KOPT-K1 (cell line): ENCODE data around the gene P3H2.
A peak's percentile ranks its signal among the peaks of the same experiment; 100 is the strongest.
"Not testable (repeated sequence)": the region's sequence is repeated elsewhere in the genome, so short reads cannot be mapped to it uniquely, and the experiment has no call there.

ENCODE experiments used
- H3K27ac ChIP-seq: fragments of 200-600 bp; sonication (generic); 2 replicates; pipeline ENCODE4 v1.5.1; 2016; ENCODE audit warnings: antibody characterized with exemption, mild to moderate bottlenecking, low read depth, low read length; ENCODE audit not compliant: poor library complexity, severe bottlenecking
- H3K36me3 ChIP-seq: fragments of 200-600 bp; sonication (generic); 2 replicates; pipeline ENCODE4 v1.5.1; 2017; ENCODE audit warnings: antibody characterized with exemption, mild to moderate bottlenecking, low read length, moderate library complexity; ENCODE audit not compliant: insufficient read depth
- H3K9me3 ChIP-seq: fragments of 200-600 bp; sonication (generic); 2 replicates; pipeline ENCODE4 v1.5.1; 2017; ENCODE audit warnings: antibody characterized with exemption, low read length, mild to moderate bottlenecking; ENCODE audit not compliant: insufficient read depth, poor library complexity, severe bottlenecking

Gene P3H2, protein sequence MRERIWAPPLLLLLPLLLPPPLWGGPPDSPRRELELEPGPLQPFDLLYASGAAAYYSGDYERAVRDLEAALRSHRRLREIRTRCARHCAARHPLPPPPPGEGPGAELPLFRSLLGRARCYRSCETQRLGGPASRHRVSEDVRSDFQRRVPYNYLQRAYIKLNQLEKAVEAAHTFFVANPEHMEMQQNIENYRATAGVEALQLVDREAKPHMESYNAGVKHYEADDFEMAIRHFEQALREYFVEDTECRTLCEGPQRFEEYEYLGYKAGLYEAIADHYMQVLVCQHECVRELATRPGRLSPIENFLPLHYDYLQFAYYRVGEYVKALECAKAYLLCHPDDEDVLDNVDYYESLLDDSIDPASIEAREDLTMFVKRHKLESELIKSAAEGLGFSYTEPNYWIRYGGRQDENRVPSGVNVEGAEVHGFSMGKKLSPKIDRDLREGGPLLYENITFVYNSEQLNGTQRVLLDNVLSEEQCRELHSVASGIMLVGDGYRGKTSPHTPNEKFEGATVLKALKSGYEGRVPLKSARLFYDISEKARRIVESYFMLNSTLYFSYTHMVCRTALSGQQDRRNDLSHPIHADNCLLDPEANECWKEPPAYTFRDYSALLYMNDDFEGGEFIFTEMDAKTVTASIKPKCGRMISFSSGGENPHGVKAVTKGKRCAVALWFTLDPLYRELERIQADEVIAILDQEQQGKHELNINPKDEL

DNA sequence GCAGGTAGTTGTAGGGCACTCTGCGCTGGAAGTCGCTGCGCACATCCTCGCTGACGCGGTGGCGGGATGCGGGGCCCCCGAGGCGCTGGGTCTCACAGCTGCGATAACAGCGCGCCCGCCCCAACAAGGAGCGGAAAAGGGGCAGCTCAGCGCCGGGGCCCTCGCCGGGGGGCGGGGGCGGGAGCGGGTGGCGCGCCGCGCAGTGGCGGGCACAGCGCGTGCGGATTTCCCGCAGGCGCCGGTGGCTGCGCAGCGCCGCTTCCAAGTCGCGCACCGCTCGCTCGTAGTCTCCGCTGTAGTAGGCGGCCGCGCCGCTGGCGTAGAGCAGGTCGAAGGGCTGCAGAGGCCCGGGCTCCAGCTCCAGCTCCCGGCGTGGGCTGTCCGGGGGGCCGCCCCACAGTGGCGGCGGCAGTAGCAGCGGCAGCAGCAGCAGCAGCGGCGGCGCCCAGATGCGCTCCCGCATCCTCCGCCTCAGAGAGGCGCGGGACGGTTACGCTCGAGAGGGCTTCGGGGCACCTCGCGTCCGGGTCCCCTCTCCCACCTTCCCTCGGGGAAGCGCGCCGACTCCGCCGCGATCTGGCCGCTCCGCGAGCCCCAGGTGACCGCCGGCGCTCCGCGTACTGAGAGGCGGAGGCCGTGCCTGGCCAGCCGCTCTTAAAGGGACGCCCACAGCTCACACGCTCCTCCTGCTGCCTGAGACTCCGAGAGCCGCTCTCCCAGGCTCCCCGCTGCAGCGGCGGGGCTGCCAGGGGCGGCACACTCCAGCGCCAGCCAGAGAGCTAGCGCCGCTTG is at the start of gene P3H2:
Gene P3H2, minus strand, starts transcription at position 629 of the 792 bp plus-strand sequence. Its CDS starts 166 bp downstream, at position 463.
- H3K36me3 ChIP-seq, result no peaks in the 10 kb centered on the region
- H3K9me3 ChIP-seq, result no peaks in the 10 kb centered on the region
- H3K27ac ChIP-seq, result no peak within 1 kb of the TSS

DNA sequence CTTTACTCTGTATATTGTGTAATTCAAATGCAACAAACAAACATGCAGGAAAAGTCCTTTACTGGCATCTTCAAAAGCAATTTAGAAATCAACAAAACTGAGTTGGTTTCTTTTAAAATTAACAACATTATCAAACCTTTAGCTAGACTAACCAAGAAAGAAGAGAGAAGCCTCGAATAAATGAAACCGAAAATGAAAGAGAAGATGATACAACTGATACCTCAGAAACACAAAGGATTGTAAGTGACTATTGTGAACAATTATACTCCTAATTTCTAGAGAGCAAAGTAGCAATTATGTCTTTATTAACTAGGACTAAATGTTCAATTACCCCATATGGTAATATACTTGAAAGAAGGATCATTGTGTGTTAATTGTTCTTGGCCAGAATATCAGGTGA is 49.2 kb upstream of the P3H2 start:
- no peaks in the 10 kb centered on the region for H3K9me3 ChIP-seq
- H3K27ac ChIP-seq, result peak overlapping the region; percentile 27
- no peaks in the 10 kb centered on the region for H3K36me3 ChIP-seq

DNA sequence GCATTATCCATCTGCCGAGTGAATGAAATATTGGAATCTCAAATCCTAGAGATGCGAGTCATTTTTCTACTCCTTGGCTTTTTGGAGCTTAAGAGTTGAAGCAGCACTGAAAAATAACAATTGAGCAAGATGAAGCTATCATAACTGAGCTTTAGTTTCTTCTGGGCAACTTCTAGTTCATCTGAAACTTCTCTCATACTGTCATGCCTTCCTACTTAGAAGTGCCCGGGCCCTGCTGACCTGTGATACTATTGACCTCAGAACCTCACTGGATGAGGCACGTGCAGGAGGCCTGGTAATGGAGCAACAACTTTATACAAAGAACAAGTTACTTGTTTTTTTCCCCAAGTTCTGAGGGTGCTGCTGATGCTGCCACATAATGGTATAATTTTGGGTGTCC is 48.5 kb upstream of the P3H2 start:
- Histone ChIP-seq H3K27ac (peak overlapping the region; percentile 27), H3K36me3 (no peaks in the 10 kb centered on the region), H3K9me3 (no peaks in the 10 kb centered on the region)

DNA sequence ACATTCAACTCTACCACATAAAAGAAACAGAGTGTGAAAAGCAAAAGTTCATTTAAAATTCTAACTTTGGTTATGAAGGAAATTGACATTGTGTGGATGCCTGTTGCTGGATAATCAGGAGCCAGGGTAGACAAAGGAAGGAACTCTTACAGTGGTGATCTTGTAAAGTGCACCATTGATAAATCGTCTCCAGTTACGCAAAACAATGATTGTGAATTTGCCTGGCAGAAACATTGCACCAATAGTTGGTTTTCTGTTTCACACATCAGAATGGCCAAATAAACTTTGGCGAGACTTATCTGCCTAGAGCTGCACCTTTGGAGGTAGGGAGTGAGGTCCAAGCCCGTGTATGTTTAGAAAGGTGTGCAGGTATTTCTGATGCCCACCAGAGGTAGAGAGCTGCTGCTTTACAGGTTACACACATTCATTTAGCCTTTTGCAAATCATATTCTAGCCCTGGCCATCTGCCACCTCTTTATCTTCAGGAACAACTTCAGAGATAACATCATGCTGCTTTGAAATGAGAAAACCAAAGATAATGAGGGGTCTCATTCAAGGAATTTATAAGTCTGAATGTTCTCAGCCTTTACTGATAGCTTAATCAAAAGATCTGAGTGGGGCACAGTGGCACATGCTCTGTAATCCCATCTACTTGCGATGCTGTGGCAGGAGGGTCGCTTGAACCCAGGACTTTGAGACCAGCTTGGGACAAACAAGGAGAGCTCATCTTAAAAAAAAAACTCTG is 47.4 kb upstream of the P3H2 start:
- Histone ChIP-seq H3K27ac (no peak overlapping the region), H3K9me3 (no peaks in the 10 kb centered on the region), H3K36me3 (no peaks in the 10 kb centered on the region)

DNA sequence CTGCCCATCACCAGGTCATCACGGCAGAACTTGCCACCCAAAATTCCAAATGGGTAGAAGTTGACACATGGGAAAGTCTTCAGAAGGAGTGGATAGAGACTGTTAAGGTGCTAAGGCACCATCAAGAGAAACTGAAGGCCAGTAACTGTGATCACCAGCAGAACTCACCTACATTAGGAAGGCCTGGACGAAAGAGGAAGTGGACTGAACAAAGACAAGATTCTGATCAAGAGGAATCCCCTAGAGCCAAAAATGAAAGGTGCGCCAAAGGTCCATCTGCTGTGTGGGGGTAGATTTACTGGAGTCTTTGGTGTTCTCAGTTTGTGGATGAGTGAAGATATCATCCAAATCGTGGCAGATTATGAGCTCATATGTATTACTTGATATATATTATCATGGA is 46.3 kb upstream of the P3H2 start:
- H3K36me3 ChIP-seq, result no peaks in the 10 kb centered on the region
- no peak overlapping the region for H3K27ac ChIP-seq
- no peaks in the 10 kb centered on the region for H3K9me3 ChIP-seq

DNA sequence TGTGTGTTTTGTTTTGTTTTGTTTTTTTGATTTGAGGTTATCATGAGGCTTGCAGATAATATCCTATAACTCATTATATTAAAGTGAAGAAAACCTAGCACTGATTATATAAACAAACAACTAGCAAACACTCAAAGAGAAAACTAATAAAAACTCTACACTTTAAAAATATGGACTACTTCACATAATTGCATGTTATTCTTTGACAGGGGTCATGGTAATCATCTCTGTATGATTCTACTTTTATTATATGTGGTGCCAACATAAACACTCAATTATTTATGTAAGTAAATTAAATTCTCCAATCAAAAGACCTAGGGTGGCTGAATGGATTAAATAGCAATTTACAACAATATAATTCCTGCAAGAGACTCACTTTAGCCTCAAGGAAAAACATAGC is 44.6 kb upstream of the P3H2 start:
- no peaks in the 10 kb centered on the region for H3K36me3 ChIP-seq
- H3K9me3 ChIP-seq, result no peaks in the 10 kb centered on the region
- no peak overlapping the region for H3K27ac ChIP-seq

DNA sequence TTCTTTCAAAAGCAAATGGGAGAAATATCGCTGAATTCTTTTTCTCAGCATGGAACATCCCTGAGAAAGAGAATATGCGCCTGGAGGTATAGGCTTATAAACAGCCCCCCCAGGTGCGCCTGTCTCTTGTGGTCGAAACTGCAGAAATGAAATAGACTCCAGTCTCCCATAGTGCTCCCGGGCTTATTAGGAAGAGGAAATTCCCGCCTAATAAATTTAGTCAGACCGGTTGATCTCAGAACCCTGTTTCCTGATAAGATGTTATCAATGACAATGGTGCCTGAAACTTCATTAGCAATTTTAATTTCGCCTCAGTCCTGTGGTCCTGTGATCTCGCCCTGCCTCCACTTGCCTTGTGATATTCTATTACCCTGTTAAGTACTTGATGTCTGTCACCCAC is 41.3 kb upstream of the P3H2 start:
- H3K36me3 ChIP-seq, H3K27ac ChIP-seq, H3K9me3 ChIP-seq: not testable (repeated sequence)

DNA sequence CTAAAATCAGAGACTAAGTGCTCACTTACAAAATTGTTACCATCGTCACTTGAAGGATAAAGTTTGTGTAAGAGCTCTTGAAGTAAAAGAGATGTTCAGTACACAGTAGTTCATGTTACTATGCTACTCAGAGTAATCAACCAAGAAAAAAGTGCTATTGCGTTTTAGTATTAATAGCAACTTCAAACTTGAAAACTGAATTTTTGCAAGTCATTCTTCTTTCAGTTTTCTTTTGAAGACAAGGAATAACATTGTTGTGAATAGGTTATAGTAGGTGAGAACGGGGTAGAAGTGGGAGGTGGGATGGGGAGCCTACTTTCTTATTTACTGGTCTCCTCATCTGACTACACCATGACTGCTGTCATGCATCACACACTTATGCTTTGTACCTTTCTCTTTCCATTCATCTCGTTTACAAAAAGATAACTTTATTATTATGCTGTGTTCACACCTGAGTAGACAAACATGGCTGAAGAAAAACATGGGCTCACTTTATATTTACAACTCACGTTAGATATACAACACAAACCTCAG is 39.3 kb upstream of the P3H2 start:
- no peak overlapping the region for H3K27ac ChIP-seq
- H3K9me3 ChIP-seq, result peaks cover 5% of the 10 kb centered on the region
- no peaks in the 10 kb centered on the region for H3K36me3 ChIP-seq

DNA sequence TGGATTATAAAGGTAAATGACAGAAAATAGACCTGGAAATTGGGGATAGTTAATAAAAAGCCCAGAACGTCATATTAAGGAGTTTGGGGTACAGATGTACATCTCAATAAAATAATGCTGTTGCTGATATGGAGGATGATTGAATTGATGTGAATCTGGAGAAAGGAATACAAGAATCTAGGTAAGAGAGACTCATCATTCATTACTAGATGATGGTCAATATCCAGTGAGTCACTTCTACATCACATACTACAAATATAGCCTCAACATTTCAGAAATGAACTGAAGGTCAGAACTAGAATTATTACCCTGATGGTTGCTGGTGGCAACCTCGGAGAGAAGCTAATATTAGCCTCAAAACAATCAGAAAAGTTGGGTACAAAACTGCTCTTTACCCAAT is 37.6 kb upstream of the P3H2 start:
- Histone ChIP-seq H3K9me3 (peaks cover 5% of the 10 kb centered on the region), H3K36me3 (no peaks in the 10 kb centered on the region), H3K27ac (no peak overlapping the region)

DNA sequence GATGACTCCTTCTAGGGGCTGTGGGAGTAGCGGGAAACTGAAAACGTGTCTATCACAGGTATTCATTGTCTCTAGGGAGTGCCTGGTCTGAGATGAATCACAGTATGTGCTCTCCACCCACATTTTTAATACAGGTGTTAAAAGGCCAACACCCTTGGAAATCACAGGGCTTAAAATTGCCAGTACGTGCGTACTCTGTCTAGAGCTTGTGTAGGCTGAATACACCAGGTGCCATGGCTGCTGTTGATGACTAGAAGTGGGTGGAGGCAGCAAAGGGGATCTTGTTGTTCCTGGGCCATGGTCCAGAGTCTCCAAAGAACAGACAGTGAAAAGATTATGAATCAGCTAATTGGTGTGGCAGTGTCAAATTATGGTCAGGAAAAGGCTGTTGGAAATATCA is 35.1 kb upstream of the P3H2 start:
- Histone ChIP-seq H3K27ac (no peak overlapping the region), H3K9me3 (peaks cover 5% of the 10 kb centered on the region), H3K36me3 (no peaks in the 10 kb centered on the region)

DNA sequence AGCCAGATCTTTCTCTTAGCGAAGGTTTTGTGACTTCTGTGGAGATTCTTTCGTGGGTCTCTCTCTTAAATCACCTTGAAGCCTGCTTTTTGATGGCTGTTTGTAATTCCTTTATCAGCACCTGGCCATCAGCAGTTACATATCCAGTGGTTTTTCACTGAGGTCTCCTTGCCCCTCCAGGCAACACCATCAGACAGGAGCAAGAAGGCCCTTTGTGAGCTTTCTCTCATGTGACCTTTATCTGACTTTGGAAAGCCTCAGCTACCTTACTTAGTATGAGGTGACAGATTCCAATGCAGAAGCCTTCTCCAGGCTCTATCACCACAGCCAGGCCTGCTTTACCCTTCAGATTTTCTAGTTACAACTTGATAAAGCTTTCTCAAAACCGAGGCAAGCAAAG is 30.0 kb upstream of the P3H2 start:
- peaks cover 2% of the 10 kb centered on the region for H3K9me3 ChIP-seq
- H3K27ac ChIP-seq, result no peak overlapping the region
- H3K36me3 ChIP-seq, result no peaks in the 10 kb centered on the region

DNA sequence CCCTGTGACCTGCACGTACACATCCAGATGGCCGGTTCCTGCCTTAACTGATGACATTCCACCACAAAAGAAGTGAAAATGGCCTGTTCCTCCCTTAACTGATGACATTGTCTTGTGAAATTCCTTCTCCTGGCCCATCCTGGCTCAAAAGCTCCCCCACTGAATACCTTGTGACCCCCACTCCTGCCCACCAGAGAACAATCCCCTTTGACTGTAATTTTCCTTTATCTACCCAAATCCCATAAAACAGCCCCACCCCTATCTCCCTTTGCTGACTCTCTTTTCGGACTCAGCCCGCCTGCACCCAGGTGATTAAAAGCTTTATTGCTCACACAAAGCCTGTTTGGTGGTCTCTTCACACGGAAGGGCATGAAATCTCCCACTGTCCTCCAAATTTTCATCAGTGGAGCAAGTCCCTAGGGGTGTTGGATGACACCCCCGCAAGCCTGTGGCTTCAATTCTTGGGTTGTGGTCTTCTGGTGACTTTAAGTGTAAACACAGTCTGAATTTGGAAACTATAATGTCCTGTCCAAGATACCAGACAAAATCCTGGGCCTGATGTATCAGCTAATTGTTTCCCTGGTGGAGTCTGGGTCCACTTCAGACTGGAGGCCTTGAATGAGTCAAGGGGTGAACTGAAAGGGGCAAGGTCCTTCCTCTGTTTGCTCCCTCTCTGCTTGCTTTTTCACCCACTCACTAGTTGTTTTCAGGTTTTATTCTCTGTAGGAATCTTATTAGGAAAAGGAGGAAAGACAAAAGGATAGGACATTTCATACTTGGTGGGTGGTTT is 29.3 kb upstream of the P3H2 start:
- not testable (repeated sequence) for H3K27ac ChIP-seq, H3K9me3 ChIP-seq, H3K36me3 ChIP-seq

DNA sequence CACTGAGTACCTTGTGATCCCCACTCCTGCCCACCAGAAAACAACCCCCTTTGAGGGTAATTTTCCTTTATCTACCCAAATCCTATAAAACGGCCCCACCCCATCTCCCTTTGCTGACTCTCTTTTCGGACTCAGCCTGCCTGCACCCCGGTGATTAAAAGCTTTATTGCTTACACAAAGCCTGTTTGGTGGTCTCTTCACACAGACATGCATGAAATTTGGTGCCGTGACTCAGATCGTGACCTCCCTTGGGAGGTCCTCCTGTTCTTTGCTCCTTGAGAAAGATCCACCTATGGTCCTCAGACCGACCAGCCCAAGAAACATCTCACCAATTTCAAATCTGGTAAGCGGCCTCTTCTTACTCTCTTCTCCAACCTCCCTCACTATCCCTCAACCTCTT is 24.1 kb upstream of the P3H2 start:
- not testable (repeated sequence) for H3K9me3 ChIP-seq, H3K36me3 ChIP-seq, H3K27ac ChIP-seq

DNA sequence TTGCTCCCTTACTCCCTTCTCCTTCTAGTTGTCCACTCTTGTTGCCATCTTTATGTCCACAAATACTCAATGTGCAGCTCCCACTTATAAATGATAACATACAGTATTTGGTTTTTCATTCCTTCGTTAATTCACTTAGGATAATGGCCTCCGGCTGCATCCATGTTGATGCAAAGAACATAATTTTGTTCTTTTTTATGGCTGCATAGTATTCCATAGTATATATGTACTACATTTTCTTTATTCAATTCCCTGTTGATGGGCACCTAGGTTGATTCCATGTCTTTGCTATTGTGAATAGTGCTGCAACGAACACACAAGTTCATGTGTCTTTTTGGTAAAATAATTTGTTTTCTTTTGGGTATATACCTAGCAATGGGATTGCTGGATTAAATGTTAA is 21.3 kb upstream of the P3H2 start:
- no peak overlapping the region for H3K27ac ChIP-seq
- no peaks in the 10 kb centered on the region for H3K9me3 ChIP-seq
- no peaks in the 10 kb centered on the region for H3K36me3 ChIP-seq
